ENCODE data around the gene EP400.

The EP400 gene

GRCh38 chr12:131913666-131914065 is 36.1 kb upstream of the EP400 start:
- no peak for DNase-seq

GRCh38 chr12:131914179-131914702 is 35.5 kb upstream of the EP400 start:
- no peak for DNase-seq

- no peak for DNase-seq
These were observed 34.6 kb upstream of the EP400 start for GRCh38 chr12:131915000-131915689.

GRCh38 chr12:131915823-131916222 is 33.9 kb upstream of the EP400 start:
- DNase-seq, result no peak

- DNase-seq, result no peak
These were observed 33.2 kb upstream of the EP400 start for GRCh38 chr12:131916306-131917138.

- DNase-seq, result no peak
These were observed 32.5 kb upstream of the EP400 start for GRCh38 chr12:131917139-131917710.

- DNase-seq, result no peak
These were observed 31.9 kb upstream of the EP400 start for GRCh38 chr12:131917711-131918306.

GRCh38 chr12:131918311-131919050 is 31.3 kb upstream of the EP400 start:
- DNase-seq, result no peak

GRCh38 chr12:131919051-131919347 is 30.7 kb upstream of the EP400 start:
- no peak for DNase-seq

GRCh38 chr12:131919366-131920156 is 30.2 kb upstream of the EP400 start:
- no peak for DNase-seq

- DNase-seq, result no peak
These were observed 29.6 kb upstream of the EP400 start for GRCh38 chr12:131920157-131920508.

GRCh38 chr12:131920902-131921840 is 28.6 kb upstream of the EP400 start:
- DNase-seq, result no peak

- no peak for DNase-seq
These were observed 27.6 kb upstream of the EP400 start for GRCh38 chr12:131921866-131922769.

- no peak for DNase-seq
These were observed 27.0 kb upstream of the EP400 start for GRCh38 chr12:131922772-131923171.

GRCh38 chr12:131923260-131923659 is 26.5 kb upstream of the EP400 start:
- DNase-seq, result no peak

GRCh38 chr12:131927110-131928079 is 22.3 kb upstream of the EP400 start:
- no peak for DNase-seq

GRCh38 chr12:131928080-131928710 is 21.5 kb upstream of the EP400 start:
- DNase-seq, result no peak

All from NCI-H446 (cell line).